ENCODE measurements around the gene LGALS9. TPM values are rescaled to one million over a fixed set of nuclear protein-coding genes. Genes with fewer than 3 reads are reported as not detected.
"Not testable (repeated sequence)": the region's sequence is repeated elsewhere in the genome, so short reads cannot be mapped to it uniquely, and the experiment has no call there.

The LGALS9 gene
- polyA plus RNA-seq, 1 donor (not counting 4 experiments of a cell fraction or from before 2014, with no cell fraction given) = 0.94 TPM

DNA sequence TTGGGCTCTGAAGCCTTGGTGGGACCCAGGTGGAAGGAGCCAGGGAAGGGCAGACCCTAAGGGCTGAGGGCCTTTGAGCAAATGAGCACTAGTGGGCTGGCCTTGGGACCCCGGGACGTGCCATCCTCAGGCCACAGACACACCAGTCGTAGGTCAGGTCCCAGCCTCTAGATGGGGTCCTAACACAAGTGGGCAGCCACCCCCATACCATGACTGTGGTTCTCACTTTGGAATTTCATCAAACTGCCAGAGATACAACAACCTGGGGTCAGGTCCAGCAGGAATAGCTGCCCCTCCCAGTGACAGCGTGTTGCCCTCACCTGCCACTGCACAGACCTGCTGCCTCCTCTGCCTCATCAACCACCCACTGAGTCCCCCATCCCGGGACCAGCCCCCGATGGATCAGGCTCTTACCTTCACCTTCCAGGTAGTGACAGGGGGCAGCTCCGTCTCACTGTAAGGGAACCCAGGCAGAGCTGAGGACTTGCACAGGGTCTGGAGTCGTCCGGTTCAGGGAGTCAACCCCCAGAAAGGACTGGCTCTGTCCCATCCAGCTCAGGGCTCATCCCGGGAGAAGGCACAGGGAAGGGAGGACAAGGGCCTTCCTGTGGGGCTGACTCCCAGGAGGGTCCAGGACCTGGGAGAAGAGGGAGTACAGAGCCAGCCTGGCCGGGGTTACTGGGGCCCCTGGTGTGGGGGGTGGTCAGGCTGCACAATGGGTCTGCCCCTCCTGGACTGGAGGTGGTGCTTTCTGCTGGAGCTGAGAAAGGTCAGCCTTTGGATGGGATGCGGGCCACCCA is 40.0 kb downstream of the LGALS9 start:
- H3K9ac ChIP-seq (ENCODE audit: control insufficient read depth, extremely low read depth, insufficient read depth, low read length) = no peak overlapping the region
- no peaks in the 10 kb centered on the region for H3K27me3 ChIP-seq (ENCODE audit: control insufficient read depth, extremely low read depth, insufficient read depth, low read length)
- H3K4me2 ChIP-seq (ENCODE audit: control insufficient read depth, extremely low read depth, insufficient read depth, low read depth, low read length) = no peak overlapping the region
- no peaks in the 10 kb centered on the region for H3K4me1 ChIP-seq (ENCODE audit: control insufficient read depth, extremely low read depth, insufficient read depth, low read length)
- no peaks in the 10 kb centered on the region for H3K9me3 ChIP-seq (ENCODE audit: control insufficient read depth, low read depth, low read length)
- TF ChIP-seq EZH2 (IDR thresholded peaks at IDR 0.05; ENCODE audit: low read length) = no peak
- TF ChIP-seq, protein P1, sequence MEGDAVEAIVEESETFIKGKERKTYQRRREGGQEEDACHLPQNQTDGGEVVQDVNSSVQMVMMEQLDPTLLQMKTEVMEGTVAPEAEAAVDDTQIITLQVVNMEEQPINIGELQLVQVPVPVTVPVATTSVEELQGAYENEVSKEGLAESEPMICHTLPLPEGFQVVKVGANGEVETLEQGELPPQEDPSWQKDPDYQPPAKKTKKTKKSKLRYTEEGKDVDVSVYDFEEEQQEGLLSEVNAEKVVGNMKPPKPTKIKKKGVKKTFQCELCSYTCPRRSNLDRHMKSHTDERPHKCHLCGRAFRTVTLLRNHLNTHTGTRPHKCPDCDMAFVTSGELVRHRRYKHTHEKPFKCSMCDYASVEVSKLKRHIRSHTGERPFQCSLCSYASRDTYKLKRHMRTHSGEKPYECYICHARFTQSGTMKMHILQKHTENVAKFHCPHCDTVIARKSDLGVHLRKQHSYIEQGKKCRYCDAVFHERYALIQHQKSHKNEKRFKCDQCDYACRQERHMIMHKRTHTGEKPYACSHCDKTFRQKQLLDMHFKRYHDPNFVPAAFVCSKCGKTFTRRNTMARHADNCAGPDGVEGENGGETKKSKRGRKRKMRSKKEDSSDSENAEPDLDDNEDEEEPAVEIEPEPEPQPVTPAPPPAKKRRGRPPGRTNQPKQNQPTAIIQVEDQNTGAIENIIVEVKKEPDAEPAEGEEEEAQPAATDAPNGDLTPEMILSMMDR (optimal IDR thresholded peaks at IDR 0.05 in 1 of 3, IDR thresholded peaks at IDR 0.05 in 1 of 3, conservative IDR thresholded peaks at IDR 0.05 in 1 of 3; ENCODE audit: extremely low read depth in 1 of 3, insufficient read depth in 2 of 3, low read length in 3 of 3) = no peak
- dilution Hi-C loops (cut with MboI; ENCODE audit: extremely low pct_ligation_motif_present, low sequenced_read_pairs) = no loop called here
- no peak for DNase-seq (ENCODE audit: low read depth, low spot score)
- H3K27ac ChIP-seq (ENCODE audit: control insufficient read depth, insufficient read depth, low read length) = no peak overlapping the region
- FAIRE-seq = no peak
- no peaks in the 10 kb centered on the region for H4K20me1 ChIP-seq (ENCODE audit: control insufficient read depth, extremely low read depth, insufficient read depth, low read length)
- H3K9me1 ChIP-seq (ENCODE audit: control insufficient read depth, extremely low read depth, insufficient read depth, low read length) = no peaks in the 10 kb centered on the region
- H3K36me3 ChIP-seq (ENCODE audit: control insufficient read depth in 2 of 2, extremely low read depth in 1 of 2, insufficient read depth in 2 of 2, low read length in 2 of 2) = no peaks in the 10 kb centered on the region
- no peaks in the 10 kb centered on the region for H3K79me2 ChIP-seq (ENCODE audit: control insufficient read depth, insufficient read depth, low read length)
- H2AFZ ChIP-seq (ENCODE audit: control insufficient read depth, low read length) = no peak overlapping the region
- H3K4me3 ChIP-seq (ENCODE audit: control insufficient read depth in 2 of 3, extremely low read depth in 1 of 3, insufficient read depth in 2 of 3, low read depth in 1 of 3, low read length in 3 of 3) = no peak overlapping the region

DNA sequence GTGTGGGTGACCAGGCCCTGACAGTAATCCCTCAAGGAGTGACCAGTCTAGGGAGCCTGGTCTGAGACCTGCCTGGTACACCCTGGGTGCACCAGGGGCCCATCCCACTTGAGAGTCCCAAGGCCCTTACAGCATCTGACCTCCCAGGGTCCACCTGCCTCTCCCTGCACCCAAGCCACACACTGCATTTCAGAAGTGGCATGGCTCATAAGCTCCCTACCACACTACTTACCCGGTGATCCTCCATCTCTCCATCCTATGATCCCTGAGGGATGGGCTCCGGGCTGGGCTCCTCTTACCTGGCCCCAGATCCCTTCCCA is 40.6 kb downstream of the LGALS9 start:
- dilution Hi-C loops (cut with MboI; ENCODE audit: extremely low pct_ligation_motif_present, low sequenced_read_pairs) = no loop called here
- H3K27ac ChIP-seq (ENCODE audit: control insufficient read depth, insufficient read depth, low read length) = no peak overlapping the region
- no peak for TF ChIP-seq EZH2 (IDR thresholded peaks at IDR 0.05; ENCODE audit: low read length)
- TF ChIP-seq, protein P1 (optimal IDR thresholded peaks at IDR 0.05 in 1 of 3, IDR thresholded peaks at IDR 0.05 in 1 of 3, conservative IDR thresholded peaks at IDR 0.05 in 1 of 3; ENCODE audit: extremely low read depth in 1 of 3, insufficient read depth in 2 of 3, low read length in 3 of 3) = no peak
- H3K9me1 ChIP-seq (ENCODE audit: control insufficient read depth, extremely low read depth, insufficient read depth, low read length) = no peaks in the 10 kb centered on the region
- no peaks in the 10 kb centered on the region for H3K79me2 ChIP-seq (ENCODE audit: control insufficient read depth, insufficient read depth, low read length)
- H3K4me3 ChIP-seq (ENCODE audit: control insufficient read depth in 2 of 3, extremely low read depth in 1 of 3, insufficient read depth in 2 of 3, low read depth in 1 of 3, low read length in 3 of 3) = no peak overlapping the region
- no peaks in the 10 kb centered on the region for H4K20me1 ChIP-seq (ENCODE audit: control insufficient read depth, extremely low read depth, insufficient read depth, low read length)
- H3K36me3 ChIP-seq (ENCODE audit: control insufficient read depth in 2 of 2, extremely low read depth in 1 of 2, insufficient read depth in 2 of 2, low read length in 2 of 2) = no peaks in the 10 kb centered on the region
- H2AFZ ChIP-seq (ENCODE audit: control insufficient read depth, low read length) = no peak overlapping the region
- H3K4me1 ChIP-seq (ENCODE audit: control insufficient read depth, extremely low read depth, insufficient read depth, low read length) = no peaks in the 10 kb centered on the region
- no peaks in the 10 kb centered on the region for H3K27me3 ChIP-seq (ENCODE audit: control insufficient read depth, extremely low read depth, insufficient read depth, low read length)
- no peak overlapping the region for H3K4me2 ChIP-seq (ENCODE audit: control insufficient read depth, extremely low read depth, insufficient read depth, low read depth, low read length)
- no peak for FAIRE-seq
- H3K9me3 ChIP-seq (ENCODE audit: control insufficient read depth, low read depth, low read length) = no peaks in the 10 kb centered on the region
- no peak for DNase-seq (ENCODE audit: low read depth, low spot score)
- no peak overlapping the region for H3K9ac ChIP-seq (ENCODE audit: control insufficient read depth, extremely low read depth, insufficient read depth, low read length)

DNA sequence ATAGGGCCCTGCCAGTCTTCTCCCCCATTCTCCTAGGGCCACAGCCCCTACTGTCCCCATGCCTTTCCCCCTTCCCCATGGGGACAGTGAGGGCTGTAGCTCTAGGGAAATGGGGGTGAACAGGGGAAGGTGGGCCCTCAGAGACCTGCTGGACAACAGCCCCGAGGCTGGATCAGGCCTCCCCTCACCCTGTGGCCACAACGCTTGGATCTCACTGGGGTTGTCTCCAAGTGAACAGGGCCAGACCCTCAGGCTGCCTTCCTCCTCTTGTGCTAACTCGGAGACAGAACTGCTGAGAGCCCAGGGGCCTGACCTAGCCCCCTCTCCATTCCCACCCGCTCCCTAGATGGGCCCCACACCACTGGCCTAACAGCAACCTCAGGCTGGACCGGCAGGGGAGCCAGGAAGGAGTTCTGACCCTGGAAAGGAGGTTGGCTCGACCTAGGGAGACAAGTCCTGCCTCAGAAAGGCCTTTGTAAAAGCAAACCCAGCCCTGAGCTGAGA is 41.0 kb downstream of the LGALS9 start:
- H3K4me1 ChIP-seq (ENCODE audit: control insufficient read depth, extremely low read depth, insufficient read depth, low read length); H3K4me2 ChIP-seq (ENCODE audit: control insufficient read depth, extremely low read depth, insufficient read depth, low read depth, low read length); H3K36me3 ChIP-seq (ENCODE audit: control insufficient read depth in 2 of 2, extremely low read depth in 1 of 2, insufficient read depth in 2 of 2, low read length in 2 of 2); H3K27me3 ChIP-seq (ENCODE audit: control insufficient read depth, extremely low read depth, insufficient read depth, low read length); H3K4me3 ChIP-seq (ENCODE audit: control insufficient read depth in 2 of 3, extremely low read depth in 1 of 3, insufficient read depth in 2 of 3, low read depth in 1 of 3, low read length in 3 of 3); H3K9ac ChIP-seq (ENCODE audit: control insufficient read depth, extremely low read depth, insufficient read depth, low read length); H3K9me1 ChIP-seq (ENCODE audit: control insufficient read depth, extremely low read depth, insufficient read depth, low read length); dilution Hi-C loops (cut with MboI; ENCODE audit: extremely low pct_ligation_motif_present, low sequenced_read_pairs); H3K9me3 ChIP-seq (ENCODE audit: control insufficient read depth, low read depth, low read length); H4K20me1 ChIP-seq (ENCODE audit: control insufficient read depth, extremely low read depth, insufficient read depth, low read length); DNase-seq (ENCODE audit: low read depth, low spot score); FAIRE-seq; H3K79me2 ChIP-seq (ENCODE audit: control insufficient read depth, insufficient read depth, low read length); H3K27ac ChIP-seq (ENCODE audit: control insufficient read depth, insufficient read depth, low read length); H2AFZ ChIP-seq (ENCODE audit: control insufficient read depth, low read length): not testable (repeated sequence)

Measured in keratinocyte (primary cell).